NK-92 treated with Interleukin-12 subunit alpha and Interleukin-12 subunit beta, amount 100 ng/mL, for 24 hours (cell line): ENCODE data around the gene FMNL1.
"Not testable (repeated sequence)": the region's sequence is repeated elsewhere in the genome, so short reads cannot be mapped to it uniquely, and the experiment has no call there.

Experiments used
- DNase-seq: peaks from one replicate; lab custom pipeline; 2025; lab: John Stamatoyannopoulos, UW

FMNL1 gene

DNA sequence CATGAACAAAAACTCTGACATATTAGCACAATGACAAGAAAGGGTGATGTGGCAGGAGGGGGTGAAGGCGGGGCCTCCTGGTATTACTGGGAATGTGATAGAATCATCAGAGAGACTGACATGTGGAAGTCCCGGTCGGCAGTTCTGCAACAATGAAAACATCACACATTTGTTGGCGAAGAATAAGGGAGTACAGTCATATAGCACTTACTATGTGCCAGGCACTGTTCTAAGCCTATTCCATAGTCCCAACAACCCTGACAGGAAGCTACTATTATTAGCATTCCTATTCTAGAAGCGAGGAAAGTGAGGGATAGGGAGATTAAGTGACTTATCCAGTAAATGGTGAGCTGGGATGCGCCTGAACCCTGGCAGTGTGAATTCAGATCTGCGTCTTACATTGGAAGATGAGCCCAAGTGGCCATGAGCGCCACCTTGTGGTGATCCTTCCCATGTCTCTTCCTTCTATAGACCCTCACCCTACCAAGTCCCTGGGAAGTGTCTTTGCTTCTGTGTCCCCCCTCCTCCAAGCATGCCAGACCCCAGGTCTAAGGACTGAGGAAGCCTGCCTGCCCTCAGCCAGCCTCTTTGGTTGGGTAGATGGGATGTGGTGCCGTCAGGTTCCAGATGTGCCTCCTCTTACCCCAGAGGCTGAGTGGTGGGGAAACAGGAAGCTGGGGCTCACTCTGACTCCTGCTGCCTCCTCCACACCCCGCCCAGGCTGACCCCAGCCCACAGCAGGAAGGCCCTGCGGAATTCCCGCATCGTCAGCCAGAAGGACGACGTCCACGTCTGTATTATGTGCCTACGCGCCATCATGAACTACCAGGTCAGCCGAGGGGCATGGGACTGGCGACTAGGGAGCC is 14.0 kb downstream of the FMNL1 start:
- DNase-seq = peak; percentile 28

DNA sequence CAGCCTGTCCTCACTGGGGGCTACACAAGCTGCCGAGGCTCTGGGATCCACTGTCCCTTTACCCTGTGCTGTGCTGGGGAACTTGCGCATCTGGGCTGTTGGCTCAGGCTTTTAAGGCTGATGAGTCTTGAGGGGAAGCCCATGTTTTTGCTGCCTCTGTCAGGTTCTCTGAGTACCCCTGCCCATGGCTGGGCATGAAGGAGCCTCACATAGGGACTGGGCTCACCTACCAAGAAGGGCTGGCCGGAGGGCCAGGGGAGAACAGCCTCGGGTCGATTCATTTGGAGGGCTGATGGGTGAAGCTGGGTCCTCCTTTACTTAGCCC is 14.6 kb downstream of the FMNL1 start:
- no peak for DNase-seq

- DNase-seq = no peak
Measured at GRCh38 chr17:45237686-45238085, 16.0 kb downstream of the FMNL1 start.

DNA sequence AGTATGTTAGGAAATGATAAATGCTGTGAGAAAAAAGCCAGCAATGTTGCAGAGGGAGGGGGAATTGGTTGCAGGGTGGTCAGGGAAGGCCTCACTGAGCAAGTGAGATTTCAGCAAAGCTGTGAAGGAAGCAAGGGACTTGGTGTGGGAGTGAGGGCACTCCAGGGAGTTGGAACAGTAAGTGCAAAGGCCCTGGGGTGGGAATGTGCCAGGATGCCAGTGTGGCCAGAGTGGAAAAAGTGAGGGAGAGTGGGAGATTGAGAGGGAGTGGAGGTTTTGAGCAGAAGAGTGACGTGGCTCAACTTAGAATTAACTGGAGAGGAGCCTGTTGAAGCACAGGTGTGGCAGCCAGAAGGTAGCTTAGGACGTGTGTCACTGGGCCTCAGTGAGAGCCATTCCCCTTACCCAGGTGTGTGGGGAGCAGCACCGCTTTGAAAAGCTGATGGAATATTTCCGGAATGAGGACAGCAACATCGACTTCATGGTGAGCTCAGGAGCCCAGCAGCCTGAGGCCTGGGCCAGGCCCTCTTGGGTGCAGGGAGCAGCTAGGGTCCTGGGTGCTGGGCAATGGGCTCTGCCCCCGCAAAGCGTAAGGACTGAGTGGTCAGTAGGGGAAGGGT is 16.6 kb downstream of the FMNL1 start:
- no peak for DNase-seq

DNA sequence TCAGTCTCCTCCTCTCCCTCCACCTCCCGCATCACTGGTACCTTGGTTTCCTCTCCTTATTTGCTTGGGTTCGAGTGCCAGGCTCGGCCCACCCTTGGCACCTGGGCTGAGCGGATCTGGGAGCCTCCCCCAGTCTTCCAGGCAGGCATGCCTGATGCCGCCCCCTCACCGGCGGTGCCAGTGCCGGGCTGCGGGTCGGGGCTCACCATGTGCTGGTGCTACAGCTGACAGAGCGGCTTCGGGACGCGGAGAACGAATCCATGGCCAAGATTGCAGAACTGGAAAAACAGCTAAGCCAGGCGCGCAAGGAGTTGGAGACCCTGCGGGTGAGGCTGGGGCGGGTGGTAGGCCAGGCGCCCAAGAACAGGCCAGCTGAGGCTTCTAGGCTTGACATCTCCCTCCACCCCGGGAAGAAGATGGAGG is 19.2 kb downstream of the FMNL1 start:
- no peak for DNase-seq

- DNase-seq = no peak
Measured at GRCh38 chr17:45241328-45242028, 19.8 kb downstream of the FMNL1 start.

DNA sequence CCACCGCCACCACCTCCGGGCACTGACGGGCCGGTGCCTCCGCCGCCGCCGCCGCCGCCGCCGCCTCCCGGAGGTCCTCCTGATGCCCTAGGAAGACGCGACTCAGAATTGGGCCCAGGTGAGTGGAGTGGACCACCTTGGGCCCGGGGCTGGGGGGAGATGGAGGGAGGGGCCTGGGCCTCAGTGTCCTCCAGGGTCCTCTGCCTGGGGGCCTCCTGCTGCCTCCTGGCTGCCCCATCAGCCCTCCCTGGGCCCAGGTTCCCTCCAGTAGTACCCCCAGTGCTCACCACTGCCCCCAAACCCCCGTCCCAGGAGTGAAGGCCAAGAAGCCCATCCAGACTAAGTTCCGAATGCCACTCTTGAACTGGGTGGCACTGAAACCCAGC is 20.3 kb downstream of the FMNL1 start:
- no peak for DNase-seq

- no peak for DNase-seq
Measured at GRCh38 chr17:45243750-45244149, 22.1 kb downstream of the FMNL1 start.

- DNase-seq = no peak
Measured at GRCh38 chr17:45244725-45245656, 23.3 kb downstream of the FMNL1 start.

- no peak for DNase-seq
Measured at GRCh38 chr17:45246338-45246737, 24.7 kb downstream of the FMNL1 start.

GRCh38 chr17:45246861-45247428 is 25.3 kb downstream of the FMNL1 start:
- DNase-seq = no peak

DNA sequence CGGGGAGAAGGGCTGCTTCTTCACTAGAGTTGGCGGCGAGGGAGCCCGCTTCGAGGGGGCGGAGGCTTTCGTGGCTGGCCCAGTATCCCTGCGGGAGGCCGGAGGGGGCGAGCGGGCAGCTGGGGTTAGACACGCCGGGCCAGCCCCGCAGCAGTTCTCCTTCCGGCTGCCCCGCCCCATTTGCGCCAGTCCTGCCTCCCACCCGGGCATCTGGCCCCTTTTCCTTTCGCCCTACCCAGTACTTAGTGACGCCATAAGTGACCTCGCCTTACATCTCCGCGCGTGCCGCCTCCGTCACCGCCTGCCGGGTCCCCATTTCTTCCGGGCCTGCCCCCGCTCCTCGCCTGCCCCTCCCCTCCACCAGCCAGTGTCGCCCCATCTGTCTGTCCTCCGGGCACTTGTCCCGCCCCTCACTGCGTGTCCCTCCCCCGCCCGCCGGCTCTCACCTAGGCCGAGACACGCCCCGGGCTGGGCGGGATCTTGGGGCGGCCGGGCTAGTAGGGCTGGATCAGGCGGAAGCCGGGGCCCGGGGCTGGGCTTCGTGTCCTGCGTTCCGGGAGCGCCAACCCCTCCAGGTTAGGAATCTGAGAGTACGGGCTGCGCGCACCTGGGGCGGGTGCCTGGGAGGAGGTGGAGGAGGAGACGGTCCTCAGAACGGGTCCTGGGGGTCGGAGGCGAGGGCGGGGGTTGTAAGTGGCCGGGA is 25.9 kb downstream of the FMNL1 start:
- peak; percentile 91 for DNase-seq

GRCh38 chr17:45248132-45248957 is 26.7 kb downstream of the FMNL1 start:
- DNase-seq = peak; percentile 52

GRCh38 chr17:45251931-45252330 is 30.2 kb downstream of the FMNL1 start:
- no peak for DNase-seq

- not testable (repeated sequence) for DNase-seq
Measured at GRCh38 chr17:45253237-45253636, 31.6 kb downstream of the FMNL1 start.

GRCh38 chr17:45253879-45254278 is 32.2 kb downstream of the FMNL1 start:
- no peak for DNase-seq

DNA sequence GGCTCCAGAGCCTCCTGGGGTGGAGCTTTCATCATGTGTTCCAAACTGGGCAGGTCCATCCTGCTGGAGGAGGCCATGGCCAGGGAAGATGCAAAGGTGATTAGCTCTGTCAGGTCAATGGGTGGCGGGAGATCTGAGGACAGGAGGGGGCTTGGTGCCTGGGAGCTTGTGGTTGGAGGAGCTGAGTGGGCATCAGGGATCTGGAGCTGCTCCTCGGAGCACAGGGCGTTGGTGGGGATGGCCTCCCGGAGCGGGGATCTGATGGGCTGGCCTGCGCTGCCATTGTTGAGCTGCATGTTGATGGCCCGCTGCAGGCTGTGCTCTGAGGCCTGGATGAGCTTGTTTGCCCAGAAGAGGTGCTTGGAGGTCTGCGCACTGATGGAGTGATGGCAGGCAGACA is 33.7 kb downstream of the FMNL1 start:
- DNase-seq = no peak

DNA sequence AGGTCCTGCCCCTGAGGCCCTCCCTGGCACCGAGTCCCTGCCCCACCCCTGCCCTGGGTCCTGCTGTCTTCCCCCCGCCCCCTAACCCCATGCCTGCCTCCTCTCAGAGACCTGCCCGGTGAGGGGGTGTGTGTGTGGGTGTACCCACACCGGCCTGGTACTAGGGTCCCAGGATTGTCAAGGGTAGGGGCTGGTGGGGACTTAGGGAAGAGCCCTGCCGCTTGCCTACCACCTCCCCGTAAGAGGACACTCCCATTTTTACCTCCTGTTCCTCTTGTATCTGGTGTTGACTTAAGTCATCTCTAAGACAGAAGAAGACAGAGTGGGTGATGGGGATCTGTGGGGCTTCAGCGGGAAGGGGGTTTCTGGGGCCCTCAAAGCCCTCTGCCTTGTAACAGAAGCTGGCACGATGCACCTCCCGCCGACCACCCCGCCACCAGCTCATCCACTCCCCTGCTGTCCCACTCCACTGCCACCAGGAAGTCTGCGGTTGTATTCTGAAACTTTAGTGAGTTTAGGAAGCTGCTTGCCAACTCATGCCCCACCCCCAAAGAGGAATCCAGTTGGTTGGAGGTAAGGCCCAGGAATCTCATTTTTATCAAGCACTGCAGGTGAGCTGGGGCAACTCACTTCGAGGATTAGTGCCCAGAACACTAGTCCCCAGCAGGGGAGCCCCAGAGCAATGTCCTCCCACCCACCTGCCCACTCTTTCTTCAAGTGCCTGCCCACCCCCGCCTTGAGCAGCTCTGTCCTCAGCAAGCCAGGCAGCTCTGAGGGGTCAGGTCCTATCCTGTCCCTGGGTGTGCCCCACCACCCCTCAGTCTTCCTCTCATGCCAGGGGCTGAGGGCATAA is 34.7 kb downstream of the FMNL1 start:
- DNase-seq = no peak

- no peak for DNase-seq
Measured at GRCh38 chr17:45257115-45257514, 35.4 kb downstream of the FMNL1 start.
